CD4-positive, alpha-beta T cell treated with Interleukin-10 for 1 hour (primary cell): ENCODE data around the gene STRADA.
A peak's percentile ranks its signal among the peaks of the same experiment; 100 is the strongest.
"Not testable (repeated sequence)": the region's sequence is repeated elsewhere in the genome, so short reads cannot be mapped to it uniquely, and the experiment has no call there.

Experiments
- DNase-seq: peaks from one replicate; pipeline ENCODE4 v3.0.0-alpha.2; 2020

Gene STRADA

GRCh38 chr17:63754046-63754445 lies 12.4 kb upstream of the STRADA start:
- DNase-seq, result no peak

GRCh38 chr17:63753215-63753614 lies 11.6 kb upstream of the STRADA start:
- DNase-seq, result no peak

GRCh38 chr17:63752707-63753106 lies 11.1 kb upstream of the STRADA start:
- DNase-seq, result no peak

- DNase-seq, result peak; percentile 37
Measured at GRCh38 chr17:63751806-63752205, 10.2 kb upstream of the STRADA start.

DNA sequence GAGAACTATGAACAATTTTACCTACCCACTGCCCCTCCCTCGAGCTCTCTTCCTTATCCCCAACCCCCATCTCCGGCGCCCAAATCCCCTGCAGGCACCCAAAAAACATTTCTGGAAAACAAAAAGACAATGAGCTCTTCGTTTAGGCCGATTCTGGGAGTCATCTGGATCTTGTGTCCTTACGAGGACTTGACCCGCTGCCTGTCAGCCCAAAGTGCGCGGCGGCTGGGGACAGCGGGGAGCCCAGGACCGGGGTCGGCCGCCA lies 524 bp downstream of the STRADA start:
- DNase-seq, result no peak

DNA sequence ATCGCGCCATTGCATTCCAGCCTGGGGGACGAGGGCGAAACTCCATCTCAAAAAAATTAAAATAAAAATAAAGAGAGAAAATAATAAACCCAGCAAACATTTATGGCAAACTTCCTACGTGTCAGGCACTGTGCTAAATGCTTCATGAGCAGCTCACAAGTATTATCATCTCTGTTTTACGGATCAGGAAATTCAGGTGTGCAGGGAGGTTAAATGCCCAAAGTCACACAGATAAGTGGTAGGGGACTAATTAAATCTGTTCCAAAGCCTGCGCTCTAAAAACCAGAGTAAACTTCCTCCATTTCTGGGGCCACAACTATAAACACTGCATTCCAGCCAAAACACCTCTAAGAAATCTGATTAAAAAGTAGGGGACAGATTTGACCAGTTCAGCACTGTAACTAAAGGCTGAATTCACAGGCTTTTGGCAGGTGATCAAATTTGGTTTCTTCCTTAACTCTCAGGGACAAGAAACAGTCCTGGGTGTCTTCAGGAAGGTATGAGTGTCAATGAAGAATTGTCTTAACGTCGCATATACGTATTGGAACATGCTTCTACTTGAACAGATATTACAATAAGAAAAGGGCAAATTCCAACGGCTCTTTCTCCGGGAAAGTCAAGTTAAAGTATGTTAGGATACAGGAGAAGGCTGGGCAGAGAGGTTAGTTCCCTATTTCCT lies 996 bp downstream of the STRADA start:
- DNase-seq, result peak; percentile 19

DNA sequence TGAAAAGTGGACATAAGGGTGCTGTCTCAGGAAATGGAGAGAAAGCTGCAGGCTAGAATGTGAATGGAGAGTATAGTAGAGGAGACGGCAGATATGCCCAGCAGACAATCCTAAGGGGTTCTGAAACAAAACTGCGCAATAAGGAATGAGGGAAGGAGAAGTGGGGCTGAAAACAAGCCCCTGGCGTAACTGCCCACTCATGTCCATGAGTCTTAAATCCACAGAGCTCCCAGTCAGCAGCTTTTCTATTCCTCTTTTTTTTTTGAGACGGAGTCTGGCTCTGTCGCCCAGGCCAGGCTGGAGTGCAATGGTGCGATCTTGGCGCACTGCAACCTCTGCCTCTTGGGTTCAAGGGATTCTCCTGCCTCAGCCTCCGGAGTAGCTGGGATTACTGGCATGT lies 5.9 kb downstream of the STRADA start:
- no peak for DNase-seq

GRCh38 chr17:63722403-63722802 lies 19.2 kb downstream of the STRADA start:
- DNase-seq, result no peak

DNA sequence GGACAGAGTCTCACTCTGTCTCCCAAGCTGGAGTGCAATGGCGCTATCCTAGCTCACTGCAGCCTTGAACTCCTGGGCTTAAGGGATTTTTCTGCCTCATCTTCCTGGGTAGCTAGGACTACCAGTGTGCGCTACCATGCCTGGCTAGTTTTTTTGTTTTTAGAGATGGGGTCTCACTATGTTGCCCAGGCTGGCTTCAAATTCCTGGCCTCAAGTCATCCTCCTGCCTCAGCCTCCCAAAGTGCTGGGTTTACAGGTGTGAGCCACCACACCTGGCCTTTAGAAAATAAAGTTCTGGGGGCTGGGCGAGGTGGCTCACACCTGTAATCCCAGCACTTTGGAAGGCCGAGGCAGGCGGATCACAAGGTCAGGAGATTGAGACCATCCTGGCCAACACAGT lies 21.4 kb downstream of the STRADA start:
- not testable (repeated sequence) for DNase-seq

GRCh38 chr17:63718988-63719387 lies 22.6 kb downstream of the STRADA start:
- no peak for DNase-seq

GRCh38 chr17:63716426-63716825 lies 25.2 kb downstream of the STRADA start:
- DNase-seq, result no peak

DNA sequence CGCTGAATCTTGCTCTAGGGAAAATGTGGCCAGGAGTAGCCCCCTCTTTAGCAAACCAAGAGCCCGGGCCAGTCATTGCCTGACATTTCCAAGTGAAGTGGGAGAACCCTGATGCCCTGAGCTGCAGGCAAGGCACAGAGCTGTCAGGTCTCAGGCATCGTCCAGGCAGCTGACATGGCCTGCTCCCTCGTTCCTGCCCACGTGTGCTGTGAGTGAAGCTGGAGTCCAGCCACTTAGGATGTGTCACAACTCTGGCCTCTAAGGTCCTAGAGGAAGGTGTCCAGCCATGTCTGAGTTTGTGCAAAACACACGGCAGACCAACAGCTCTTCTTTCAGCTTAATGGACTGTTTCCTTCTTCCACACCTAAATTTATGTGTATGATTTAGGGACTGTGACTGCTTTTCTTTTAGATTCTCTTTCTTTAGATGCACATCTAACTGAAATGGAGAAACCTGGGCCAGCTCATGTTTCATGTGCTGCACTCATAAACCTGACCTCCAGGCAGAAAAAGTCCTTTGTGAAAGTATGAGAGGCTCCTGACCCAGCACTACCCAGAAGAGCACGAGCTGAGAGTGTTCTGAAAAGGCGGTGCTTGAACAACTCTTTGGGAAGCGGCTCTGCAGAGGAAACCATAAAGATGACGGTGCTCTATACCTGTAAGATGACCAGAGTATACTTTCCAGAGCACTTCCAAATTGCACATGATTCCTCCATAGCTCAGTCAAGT lies 26.9 kb downstream of the STRADA start:
- no peak for DNase-seq

DNA sequence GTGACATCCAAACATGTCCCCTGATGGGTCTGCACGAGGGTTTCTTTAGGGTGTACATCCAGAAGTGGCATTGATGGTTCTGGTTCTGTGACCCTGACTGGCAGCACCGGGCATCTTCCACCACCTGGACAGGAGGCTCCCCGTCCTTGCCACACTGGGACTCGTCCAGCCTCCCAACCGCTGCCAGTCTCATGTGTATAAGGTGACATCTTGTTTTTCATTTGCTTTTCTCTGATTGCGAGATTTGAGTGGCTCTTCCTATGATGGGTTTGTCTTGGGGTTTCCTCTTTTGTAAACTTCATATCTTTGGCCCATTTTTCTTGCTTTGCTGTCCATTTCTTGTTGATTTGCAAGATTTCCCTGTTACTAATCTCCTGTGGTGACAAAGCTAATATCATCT lies 32.5 kb downstream of the STRADA start:
- no peak for DNase-seq

GRCh38 chr17:63707151-63707550 lies 34.4 kb downstream of the STRADA start:
- peak; percentile 49 for DNase-seq

DNA sequence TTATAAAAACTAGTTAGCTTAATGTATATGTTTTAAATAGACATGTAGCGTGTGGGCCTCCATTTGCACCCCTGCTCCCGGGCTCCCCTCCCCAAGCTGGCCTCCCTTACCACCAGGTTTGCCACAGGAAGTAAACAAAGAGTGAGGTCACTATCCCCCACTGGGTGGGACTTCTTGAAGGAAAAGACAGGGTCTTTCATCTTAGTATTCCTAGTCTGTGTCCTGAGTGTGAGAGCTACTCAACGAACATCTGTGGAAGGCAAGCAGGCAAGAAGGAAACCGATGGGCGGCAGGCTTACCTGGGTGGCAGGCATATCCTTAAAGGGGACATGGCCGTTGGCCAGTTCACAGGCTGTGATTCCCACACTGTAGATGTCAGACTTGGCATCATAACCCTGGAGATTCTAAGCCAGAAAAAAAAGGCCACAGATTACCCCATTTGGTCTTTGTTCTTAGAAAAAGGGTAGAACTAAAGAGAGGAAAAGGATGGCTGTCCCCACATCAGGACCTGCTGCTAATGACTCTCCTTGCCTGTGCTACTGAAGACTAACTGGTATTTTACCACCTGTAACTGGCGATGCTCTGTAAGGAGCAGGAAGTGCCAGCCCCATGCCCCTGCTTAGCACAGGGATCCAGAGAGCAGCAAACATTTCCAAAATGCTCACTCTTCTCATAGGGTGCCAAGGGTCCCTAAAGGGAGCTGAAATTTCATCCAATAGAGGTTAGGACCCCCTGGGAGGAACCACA lies 35.1 kb downstream of the STRADA start:
- peak; percentile 39 for DNase-seq

DNA sequence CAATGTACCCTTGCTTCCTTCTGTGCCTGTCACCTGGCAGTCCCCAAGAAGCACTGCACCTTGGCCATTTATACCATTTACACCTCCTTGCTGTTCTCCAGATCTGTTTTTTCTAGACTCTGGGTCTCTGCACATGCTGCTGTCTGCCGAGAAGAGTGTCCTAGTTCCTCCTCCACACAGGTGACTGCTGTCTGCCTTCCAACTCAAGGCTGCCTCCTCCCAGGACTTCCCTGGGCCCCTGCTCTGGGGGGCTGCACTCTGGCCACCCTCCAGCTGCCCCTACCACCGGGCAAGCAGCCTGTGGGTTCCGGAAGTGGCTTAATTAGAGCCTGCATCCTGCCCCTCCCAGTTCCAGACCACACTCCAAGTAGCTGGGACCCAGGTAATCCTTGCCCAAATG lies 35.9 kb downstream of the STRADA start:
- DNase-seq, result no peak

DNA sequence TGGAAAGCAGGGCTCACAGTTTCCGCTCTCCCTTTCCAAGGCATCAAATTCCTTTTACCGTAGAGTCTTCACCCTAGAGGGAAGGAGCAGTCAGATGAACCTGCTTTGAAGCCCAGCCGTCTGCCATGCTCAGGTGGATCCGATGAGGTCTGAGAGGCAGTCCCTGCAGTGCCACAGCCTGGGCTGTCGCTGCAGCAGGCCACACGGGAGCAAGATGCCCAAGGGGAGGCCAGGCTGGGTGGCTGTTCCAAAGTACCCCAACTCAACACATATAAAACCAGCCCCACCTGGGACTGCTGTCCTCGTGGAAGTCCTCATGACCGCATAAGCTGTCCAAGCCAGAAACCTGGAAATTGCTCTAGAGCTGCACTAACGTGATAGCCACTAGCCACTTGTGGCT lies 36.8 kb downstream of the STRADA start:
- DNase-seq, result no peak

- DNase-seq, result no peak
Measured at GRCh38 chr17:63704259-63704576, 37.4 kb downstream of the STRADA start.

DNA sequence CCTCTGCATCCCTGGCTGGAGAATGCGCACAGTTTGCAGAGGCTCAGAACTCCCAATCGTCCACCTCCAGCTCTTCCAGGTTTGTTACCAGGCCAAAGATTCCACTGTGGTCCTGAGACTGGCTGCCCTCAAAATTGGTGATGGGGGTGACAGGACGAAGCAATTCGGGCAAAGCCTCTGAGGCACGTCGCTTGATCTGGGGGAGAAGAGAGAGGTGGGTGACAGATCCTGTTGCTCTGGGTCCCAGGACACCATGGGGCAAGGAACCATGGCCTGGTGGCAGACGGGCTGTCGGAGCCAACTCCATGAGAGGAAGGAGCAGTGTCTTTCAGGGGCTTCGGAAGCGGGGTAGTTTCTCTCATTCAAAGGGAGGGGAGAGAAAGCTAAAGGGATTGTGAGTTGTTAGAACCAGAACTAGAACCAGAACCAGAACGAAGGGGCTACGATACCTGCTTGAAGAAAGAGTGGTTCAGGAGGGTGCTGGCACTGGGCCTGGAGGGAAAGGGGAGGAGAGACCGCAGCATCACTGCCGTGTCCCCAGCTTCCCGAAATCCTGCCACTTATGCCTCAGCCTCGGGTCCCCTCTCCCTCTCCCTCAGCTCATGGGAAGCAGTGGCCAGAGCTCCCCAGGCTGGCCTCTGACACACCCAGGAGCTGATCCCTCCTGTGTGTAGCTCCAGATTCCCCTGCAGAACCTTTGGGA lies 37.9 kb downstream of the STRADA start:
- no peak for DNase-seq

DNA sequence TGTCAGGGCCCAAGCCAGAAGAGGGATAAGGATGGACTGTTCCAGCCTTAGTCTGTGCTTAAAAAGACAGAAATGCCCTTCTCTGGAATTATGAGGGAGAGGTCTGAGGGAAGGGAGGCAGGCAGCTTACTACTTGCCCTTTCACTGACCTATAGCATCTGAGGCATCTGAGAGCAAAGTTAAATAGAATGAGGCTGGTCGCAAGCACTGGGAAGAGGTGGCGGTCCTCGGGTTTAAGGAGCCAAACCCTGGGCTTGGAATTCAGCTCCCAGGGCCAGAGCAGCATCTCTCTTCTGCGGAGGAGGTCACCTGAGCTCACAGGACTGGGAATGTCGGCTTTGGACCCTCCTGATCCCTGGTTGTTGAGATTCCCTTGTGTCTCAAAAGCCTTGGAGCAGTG lies 38.6 kb downstream of the STRADA start:
- no peak for DNase-seq

GRCh38 chr17:63702721-63703015 lies 38.9 kb downstream of the STRADA start:
- DNase-seq, result no peak

GRCh38 chr17:63701868-63702720 lies 39.5 kb downstream of the STRADA start:
- peak; percentile 85 for DNase-seq

GRCh38 chr17:63701456-63701820 lies 40.2 kb downstream of the STRADA start:
- DNase-seq, result no peak
